ENCODE measurements around the gene HFE.
"Not testable (repeated sequence)": the region's sequence is repeated elsewhere in the genome, so short reads cannot be mapped to it uniquely, and the experiment has no call there.

The HFE gene

GRCh38 chr6:26059941-26060340, 27.3 kb upstream of the HFE start:
- DNase-seq (ENCODE audit: low spot score): no peak

GRCh38 chr6:26064619-26065257, 22.5 kb upstream of the HFE start:
- peak; percentile 52 for DNase-seq (ENCODE audit: low spot score)

DNA sequence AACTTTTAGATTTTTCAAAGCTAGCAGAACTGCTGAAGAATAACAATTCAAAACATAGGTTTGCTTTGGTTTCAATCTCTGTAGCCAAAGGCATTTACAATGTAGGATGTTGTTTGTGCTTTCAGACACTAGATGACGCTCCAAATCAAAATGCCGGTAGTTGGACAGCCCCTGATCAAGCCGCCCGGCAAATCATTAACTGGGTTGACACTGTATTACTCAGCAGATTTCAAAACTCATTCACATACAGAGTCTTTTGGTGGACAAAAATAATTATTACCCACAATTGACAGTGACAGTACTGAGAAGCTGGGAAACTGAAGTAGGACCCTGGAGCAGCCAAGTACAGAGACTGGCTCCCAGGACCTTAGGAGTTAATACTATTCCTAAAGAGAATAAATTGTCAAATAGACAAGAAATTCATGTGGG, 21.3 kb upstream of the HFE start:
- peak; percentile 82 for DNase-seq (ENCODE audit: low spot score)

DNA sequence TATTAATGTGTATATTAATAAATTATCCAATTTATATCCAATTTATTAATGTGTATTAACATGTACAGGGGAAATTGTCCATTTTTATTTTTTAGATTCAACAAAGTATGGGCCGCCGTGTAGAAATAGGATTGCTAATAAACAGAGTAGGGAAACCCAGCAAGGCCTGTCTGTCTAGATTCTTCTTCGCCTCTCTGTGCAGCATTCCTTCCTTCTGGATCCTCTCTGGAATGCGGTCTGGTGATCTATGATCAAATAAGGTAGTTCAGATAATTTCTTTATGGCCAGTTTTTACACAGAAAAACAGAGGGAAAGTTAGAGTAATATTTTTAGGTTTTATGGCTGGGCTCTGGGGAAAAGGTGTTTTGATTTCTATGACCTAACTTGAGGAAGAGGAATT, 19.9 kb upstream of the HFE start:
- no peak for DNase-seq (ENCODE audit: low spot score)

GRCh38 chr6:26068036-26068435, 19.2 kb upstream of the HFE start:
- no peak for DNase-seq (ENCODE audit: low spot score)

- DNase-seq (ENCODE audit: low spot score): no peak
These were observed 16.1 kb upstream of the HFE start for GRCh38 chr6:26071135-26071534.

- DNase-seq (ENCODE audit: low spot score): no peak
These were observed 12.0 kb upstream of the HFE start for GRCh38 chr6:26075063-26075717.

- not testable (repeated sequence) for DNase-seq (ENCODE audit: low spot score)
These were observed 9.2 kb upstream of the HFE start for GRCh38 chr6:26078066-26078465.

DNA sequence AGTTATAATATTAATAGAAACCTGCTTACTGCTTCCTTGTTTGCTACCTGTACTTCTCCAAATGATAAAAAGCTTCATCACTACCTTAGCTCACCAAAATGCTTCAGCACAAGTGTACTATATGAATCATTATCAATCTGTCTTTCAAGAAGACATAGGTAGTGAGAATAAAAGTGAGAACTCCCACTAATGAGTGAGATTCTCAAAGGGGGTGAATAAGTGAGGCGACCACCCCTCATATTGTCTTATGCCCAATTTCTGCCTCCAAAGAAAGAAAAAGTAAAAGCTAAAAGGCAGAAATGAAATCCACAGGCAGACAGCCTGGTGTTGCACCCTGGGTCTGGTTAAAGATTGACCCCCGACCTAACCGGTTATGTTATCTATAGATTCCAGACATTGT, 6.1 kb upstream of the HFE start:
- not testable (repeated sequence) for DNase-seq (ENCODE audit: low spot score)

DNA sequence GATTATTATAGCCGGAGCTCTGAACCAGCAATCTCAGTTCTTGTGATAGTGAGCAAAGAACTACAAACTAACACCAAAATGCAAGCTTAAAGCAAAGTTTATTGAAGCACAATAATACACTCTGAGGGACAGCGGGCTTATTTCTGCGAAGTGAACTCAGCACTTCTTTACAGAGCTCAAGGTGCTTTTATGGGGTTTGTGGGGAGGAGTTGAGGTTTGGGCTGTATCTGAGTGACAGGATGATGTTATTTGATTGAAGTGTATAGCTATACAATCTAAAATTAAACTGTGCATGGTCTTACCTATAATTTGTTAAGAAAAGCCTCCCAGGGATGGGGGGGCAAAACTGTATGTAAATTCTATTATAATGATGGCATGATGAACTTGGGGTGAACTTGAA, 1.0 kb upstream of the HFE start:
- DNase-seq (ENCODE audit: low spot score): no peak

- DNase-seq (ENCODE audit: low spot score): no peak
These were observed 1.1 kb downstream of the HFE start for GRCh38 chr6:26088344-26088743.

- no peak for DNase-seq (ENCODE audit: low spot score)
These were observed 2.0 kb downstream of the HFE start for GRCh38 chr6:26089272-26089671.

- peak; percentile 17 for DNase-seq (ENCODE audit: low spot score)
These were observed 5.2 kb downstream of the HFE start for GRCh38 chr6:26092443-26092842.

DNA sequence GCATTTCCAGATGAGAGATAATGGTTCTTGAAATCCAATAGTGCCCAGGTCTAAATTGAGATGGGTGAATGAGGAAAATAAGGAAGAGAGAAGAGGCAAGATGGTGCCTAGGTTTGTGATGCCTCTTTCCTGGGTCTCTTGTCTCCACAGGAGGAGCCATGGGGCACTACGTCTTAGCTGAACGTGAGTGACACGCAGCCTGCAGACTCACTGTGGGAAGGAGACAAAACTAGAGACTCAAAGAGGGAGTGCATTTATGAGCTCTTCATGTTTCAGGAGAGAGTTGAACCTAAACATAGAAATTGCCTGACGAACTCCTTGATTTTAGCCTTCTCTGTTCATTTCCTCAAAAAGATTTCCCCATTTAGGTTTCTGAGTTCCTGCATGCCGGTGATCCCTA, 6.8 kb downstream of the HFE start:
- DNase-seq (ENCODE audit: low spot score): no peak

- DNase-seq (ENCODE audit: low spot score): peak; percentile 76
These were observed 10.1 kb downstream of the HFE start for GRCh38 chr6:26097268-26097875.

DNA sequence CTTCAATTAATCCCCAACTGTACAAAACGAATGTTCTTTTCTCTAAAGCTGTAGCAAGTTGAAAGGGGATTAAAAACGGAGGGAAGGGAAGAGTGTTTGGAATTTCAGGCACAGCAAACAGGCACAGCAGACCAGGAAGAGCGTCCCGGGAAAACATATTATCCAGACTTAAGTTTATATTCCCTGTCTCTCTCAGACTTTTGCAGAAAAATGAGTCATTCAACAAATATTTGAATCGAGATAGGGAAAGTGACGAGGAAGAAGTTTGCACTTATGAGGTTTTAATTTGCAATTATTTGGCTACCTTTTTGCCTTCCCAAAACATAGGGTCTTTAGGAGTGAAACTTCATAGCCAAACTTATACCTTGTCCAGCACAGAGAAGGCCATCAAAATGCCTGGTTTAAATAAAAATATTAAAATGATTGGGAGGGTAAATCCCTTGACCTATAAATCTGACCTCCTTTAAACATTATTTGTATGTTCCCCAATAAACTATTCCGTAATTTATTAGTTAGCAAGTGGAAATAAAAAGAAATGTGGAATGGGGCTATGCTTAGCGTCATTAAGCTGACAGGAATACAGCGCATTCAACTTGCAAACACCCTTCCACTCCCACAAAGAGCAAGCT, 16.0 kb downstream of the HFE start:
- no peak for DNase-seq (ENCODE audit: low spot score)

- DNase-seq (ENCODE audit: low spot score): peak; percentile 96
These were observed 16.7 kb downstream of the HFE start for GRCh38 chr6:26103770-26104456.

- no peak for DNase-seq (ENCODE audit: low spot score)
These were observed 17.4 kb downstream of the HFE start for GRCh38 chr6:26104457-26105108.

- no peak for DNase-seq (ENCODE audit: low spot score)
These were observed 18.0 kb downstream of the HFE start for GRCh38 chr6:26105109-26105730.

DNA sequence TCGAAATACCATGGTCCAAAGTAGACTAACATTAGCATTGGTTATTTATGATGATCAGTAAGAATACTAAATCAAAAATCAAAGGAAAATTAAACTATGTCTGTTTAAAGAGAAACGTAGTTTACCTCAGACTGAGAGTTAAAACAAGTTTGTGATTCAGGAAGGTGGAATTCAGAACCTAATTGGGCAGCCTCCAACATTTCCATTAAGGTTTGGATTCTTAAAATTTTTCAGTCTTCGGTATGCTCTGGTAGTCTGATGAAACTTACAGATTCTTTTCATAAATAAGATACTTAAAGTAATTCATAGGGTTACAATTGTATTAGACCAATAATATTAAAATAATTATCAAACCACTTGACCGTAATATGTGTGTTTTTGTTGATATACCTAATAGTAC, 18.6 kb downstream of the HFE start:
- no peak for DNase-seq (ENCODE audit: low spot score)

- no peak for DNase-seq (ENCODE audit: low spot score)
These were observed 20.7 kb downstream of the HFE start for GRCh38 chr6:26107935-26108334.

DNA sequence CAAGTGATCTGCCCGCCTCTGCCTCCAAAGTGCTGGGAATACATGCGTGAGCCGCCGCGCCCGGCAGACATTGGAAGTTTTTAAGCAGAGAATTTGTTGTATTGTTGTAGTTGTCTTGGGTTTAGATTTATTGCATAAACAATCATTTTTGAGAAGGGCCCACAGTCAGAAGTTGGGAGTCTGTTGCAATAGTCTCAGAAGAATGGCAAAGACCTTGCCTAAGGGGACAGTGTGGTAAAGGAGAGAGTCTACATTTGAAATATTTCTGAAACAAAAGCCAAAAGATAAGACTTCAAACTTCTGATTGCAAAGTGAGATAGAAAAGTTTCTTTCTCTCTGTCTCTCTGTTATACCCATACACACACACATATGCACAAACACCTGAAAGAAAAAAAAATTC, 22.5 kb downstream of the HFE start:
- no peak for DNase-seq (ENCODE audit: low spot score)

All from pons (tissue), 1 donor.